Tibial nerve (tissue), 4 donors: ENCODE results near the gene KANK2.

ENCODE experiments used
- EP300 ChIP-seq, 2 donors: sonication (generic); formaldehyde crosslinking; IDR thresholded peaks; one replicate each; pipeline ENCODE4 v1.6.1; 2017; ENCODE audit warnings: antibody characterized with exemption in 2 of 2, mild to moderate bottlenecking in 1 of 2
- POLR2A ChIP-seq, 2 donors: fragments of 450-650 bp; IDR thresholded peaks; one replicate each; pipeline ENCODE4 v1.6.1; 2017; ENCODE audit warnings: antibody characterized with exemption in 2 of 2, mild to moderate bottlenecking in 2 of 2, moderate library complexity in 2 of 2
- TF ChIP-seq, protein P1 (sequence below), 5 experiments: fragments of 200-600 bp in 3 of 5; fragments of 450-650 bp in 2 of 5; sonication (generic) in 3 of 5; IDR thresholded peaks; one replicate each; pipeline ENCODE4 v1.5.1; 2016 to 2019; ENCODE audit warnings: antibody characterized with exemption in 5 of 5, mild to moderate bottlenecking in 3 of 5, moderate library complexity in 2 of 5

- TF ChIP-seq, protein P1, sequence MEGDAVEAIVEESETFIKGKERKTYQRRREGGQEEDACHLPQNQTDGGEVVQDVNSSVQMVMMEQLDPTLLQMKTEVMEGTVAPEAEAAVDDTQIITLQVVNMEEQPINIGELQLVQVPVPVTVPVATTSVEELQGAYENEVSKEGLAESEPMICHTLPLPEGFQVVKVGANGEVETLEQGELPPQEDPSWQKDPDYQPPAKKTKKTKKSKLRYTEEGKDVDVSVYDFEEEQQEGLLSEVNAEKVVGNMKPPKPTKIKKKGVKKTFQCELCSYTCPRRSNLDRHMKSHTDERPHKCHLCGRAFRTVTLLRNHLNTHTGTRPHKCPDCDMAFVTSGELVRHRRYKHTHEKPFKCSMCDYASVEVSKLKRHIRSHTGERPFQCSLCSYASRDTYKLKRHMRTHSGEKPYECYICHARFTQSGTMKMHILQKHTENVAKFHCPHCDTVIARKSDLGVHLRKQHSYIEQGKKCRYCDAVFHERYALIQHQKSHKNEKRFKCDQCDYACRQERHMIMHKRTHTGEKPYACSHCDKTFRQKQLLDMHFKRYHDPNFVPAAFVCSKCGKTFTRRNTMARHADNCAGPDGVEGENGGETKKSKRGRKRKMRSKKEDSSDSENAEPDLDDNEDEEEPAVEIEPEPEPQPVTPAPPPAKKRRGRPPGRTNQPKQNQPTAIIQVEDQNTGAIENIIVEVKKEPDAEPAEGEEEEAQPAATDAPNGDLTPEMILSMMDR (IDR thresholded peaks at IDR 0.05): no peak
- TF ChIP-seq POLR2A (IDR thresholded peaks at IDR 0.05): no peak
- TF ChIP-seq EP300 (IDR thresholded peaks at IDR 0.05): no peak
These were observed 2.8 kb upstream of the KANK2 start for GRCh38 chr19:11200015-11200574.
